Activated naive CD4-positive, alpha-beta T cell treated with anti-CD3 and anti-CD28 coated beads, Interleukin-2, amount 50 U/mL, for 24 hours (primary cell): ENCODE measurements around the gene VAPB.

Experiments used
- H3K27ac Mint-ChIP-seq: one replicate; pipeline ENCODE4 v1.8.0; 2021; ENCODE audit warnings: mild to moderate bottlenecking, mixed read lengths
- H3K27me3 Mint-ChIP-seq: one replicate; pipeline ENCODE4 v1.8.0; 2021; ENCODE audit warnings: mixed read lengths
- H3K36me3 Mint-ChIP-seq: one replicate; pipeline ENCODE4 v1.8.0; 2021; ENCODE audit warnings: mixed read lengths
- H3K4me1 Mint-ChIP-seq: one replicate; pipeline ENCODE4 v1.8.0; 2021; ENCODE audit warnings: mixed read lengths
- H3K4me3 Mint-ChIP-seq: one replicate; pipeline ENCODE4 v1.8.0; 2021; ENCODE audit warnings: mild to moderate bottlenecking, mixed read lengths
- H3K9me3 Mint-ChIP-seq: one replicate; pipeline ENCODE4 v1.8.0; 2021; ENCODE audit warnings: mixed read lengths

VAPB gene

GRCh38 chr20:58452667-58453255 lies 63.7 kb downstream of the VAPB start:
- H3K36me3 Mint-ChIP-seq = peaks cover 11% of the 10 kb centered on the region
- H3K4me3 Mint-ChIP-seq = no peak overlapping the region
- peaks cover 3% of the 10 kb centered on the region for H3K4me1 Mint-ChIP-seq
- H3K27me3 Mint-ChIP-seq = no peaks in the 10 kb centered on the region
- H3K27ac Mint-ChIP-seq = no peak overlapping the region
- no peaks in the 10 kb centered on the region for H3K9me3 Mint-ChIP-seq

- H3K9me3 Mint-ChIP-seq = no peaks in the 10 kb centered on the region
- H3K36me3 Mint-ChIP-seq = peaks cover 11% of the 10 kb centered on the region
- no peak overlapping the region for H3K4me3 Mint-ChIP-seq
- no peaks in the 10 kb centered on the region for H3K27me3 Mint-ChIP-seq
- H3K4me1 Mint-ChIP-seq = peaks cover 3% of the 10 kb centered on the region
- no peak overlapping the region for H3K27ac Mint-ChIP-seq
These were observed 64.4 kb downstream of the VAPB start for GRCh38 chr20:58453391-58453790.

GRCh38 chr20:58454460-58454859 lies 65.4 kb downstream of the VAPB start:
- no peak overlapping the region for H3K27ac Mint-ChIP-seq
- H3K36me3 Mint-ChIP-seq = peaks cover 11% of the 10 kb centered on the region
- H3K4me1 Mint-ChIP-seq = peaks cover 3% of the 10 kb centered on the region
- no peaks in the 10 kb centered on the region for H3K9me3 Mint-ChIP-seq
- H3K27me3 Mint-ChIP-seq = no peaks in the 10 kb centered on the region
- H3K4me3 Mint-ChIP-seq = no peak overlapping the region

- H3K4me3 Mint-ChIP-seq = no peak overlapping the region
- no peaks in the 10 kb centered on the region for H3K9me3 Mint-ChIP-seq
- H3K27ac Mint-ChIP-seq = no peak overlapping the region
- peaks cover 3% of the 10 kb centered on the region for H3K4me1 Mint-ChIP-seq
- H3K36me3 Mint-ChIP-seq = peaks cover 7% of the 10 kb centered on the region
- no peaks in the 10 kb centered on the region for H3K27me3 Mint-ChIP-seq
These were observed 68.2 kb downstream of the VAPB start for GRCh38 chr20:58457083-58457695.

- H3K9me3 Mint-ChIP-seq = no peaks in the 10 kb centered on the region
- no peak overlapping the region for H3K27ac Mint-ChIP-seq
- H3K36me3 Mint-ChIP-seq = peaks cover 7% of the 10 kb centered on the region
- no peaks in the 10 kb centered on the region for H3K27me3 Mint-ChIP-seq
- peaks cover 3% of the 10 kb centered on the region for H3K4me1 Mint-ChIP-seq
- H3K4me3 Mint-ChIP-seq = no peak overlapping the region
These were observed 69.5 kb downstream of the VAPB start for GRCh38 chr20:58458342-58459057.

- Mint-ChIP-seq H3K9me3 (no peaks in the 10 kb centered on the region), H3K27me3 (no peaks in the 10 kb centered on the region), H3K27ac (no peak overlapping the region), H3K36me3 (peaks cover 7% of the 10 kb centered on the region), H3K4me3 (no peak overlapping the region), H3K4me1 (no peaks in the 10 kb centered on the region)
These were observed 70.2 kb downstream of the VAPB start for GRCh38 chr20:58459058-58459750.

GRCh38 chr20:58461104-58461503 lies 72.1 kb downstream of the VAPB start:
- no peak overlapping the region for H3K4me3 Mint-ChIP-seq
- no peaks in the 10 kb centered on the region for H3K9me3 Mint-ChIP-seq
- no peaks in the 10 kb centered on the region for H3K4me1 Mint-ChIP-seq
- peaks cover 2% of the 10 kb centered on the region for H3K36me3 Mint-ChIP-seq
- no peaks in the 10 kb centered on the region for H3K27me3 Mint-ChIP-seq
- H3K27ac Mint-ChIP-seq = no peak overlapping the region

- no peak overlapping the region for H3K27ac Mint-ChIP-seq
- H3K36me3 Mint-ChIP-seq = peaks cover 2% of the 10 kb centered on the region
- H3K4me3 Mint-ChIP-seq = no peak overlapping the region
- H3K4me1 Mint-ChIP-seq = no peaks in the 10 kb centered on the region
- H3K9me3 Mint-ChIP-seq = no peaks in the 10 kb centered on the region
- no peaks in the 10 kb centered on the region for H3K27me3 Mint-ChIP-seq
These were observed 72.9 kb downstream of the VAPB start for GRCh38 chr20:58461899-58462298.

GRCh38 chr20:58463256-58463655 lies 74.2 kb downstream of the VAPB start:
- H3K4me3 Mint-ChIP-seq = no peak overlapping the region
- no peaks in the 10 kb centered on the region for H3K27me3 Mint-ChIP-seq
- H3K4me1 Mint-ChIP-seq = no peaks in the 10 kb centered on the region
- H3K9me3 Mint-ChIP-seq = no peaks in the 10 kb centered on the region
- no peaks in the 10 kb centered on the region for H3K36me3 Mint-ChIP-seq
- H3K27ac Mint-ChIP-seq = no peak overlapping the region

- H3K36me3 Mint-ChIP-seq = no peaks in the 10 kb centered on the region
- H3K27me3 Mint-ChIP-seq = no peaks in the 10 kb centered on the region
- H3K27ac Mint-ChIP-seq = no peak overlapping the region
- no peaks in the 10 kb centered on the region for H3K9me3 Mint-ChIP-seq
- no peaks in the 10 kb centered on the region for H3K4me1 Mint-ChIP-seq
- H3K4me3 Mint-ChIP-seq = no peak overlapping the region
These were observed 75.8 kb downstream of the VAPB start for GRCh38 chr20:58464838-58465237.

- H3K4me3 Mint-ChIP-seq = no peak overlapping the region
- no peaks in the 10 kb centered on the region for H3K36me3 Mint-ChIP-seq
- no peaks in the 10 kb centered on the region for H3K9me3 Mint-ChIP-seq
- H3K27me3 Mint-ChIP-seq = no peaks in the 10 kb centered on the region
- H3K4me1 Mint-ChIP-seq = no peaks in the 10 kb centered on the region
- H3K27ac Mint-ChIP-seq = no peak overlapping the region
These were observed 77.2 kb downstream of the VAPB start for GRCh38 chr20:58466095-58466708.

- H3K9me3 Mint-ChIP-seq = no peaks in the 10 kb centered on the region
- no peak overlapping the region for H3K27ac Mint-ChIP-seq
- H3K36me3 Mint-ChIP-seq = no peaks in the 10 kb centered on the region
- no peaks in the 10 kb centered on the region for H3K4me1 Mint-ChIP-seq
- no peak overlapping the region for H3K4me3 Mint-ChIP-seq
- H3K27me3 Mint-ChIP-seq = no peaks in the 10 kb centered on the region
These were observed 77.9 kb downstream of the VAPB start for GRCh38 chr20:58466729-58467571.

GRCh38 chr20:58467572-58468527 lies 78.8 kb downstream of the VAPB start:
- no peaks in the 10 kb centered on the region for H3K4me1 Mint-ChIP-seq
- H3K27ac Mint-ChIP-seq = no peak overlapping the region
- no peak overlapping the region for H3K4me3 Mint-ChIP-seq
- H3K27me3 Mint-ChIP-seq = no peaks in the 10 kb centered on the region
- no peaks in the 10 kb centered on the region for H3K36me3 Mint-ChIP-seq
- no peaks in the 10 kb centered on the region for H3K9me3 Mint-ChIP-seq

- Mint-ChIP-seq H3K27ac (no peak overlapping the region), H3K4me1 (no peaks in the 10 kb centered on the region), H3K9me3 (no peaks in the 10 kb centered on the region), H3K4me3 (no peak overlapping the region), H3K27me3 (no peaks in the 10 kb centered on the region), H3K36me3 (no peaks in the 10 kb centered on the region)
These were observed 80.6 kb downstream of the VAPB start for GRCh38 chr20:58469616-58470015.
